Measurements from ENCODE around the gene SLC6A8.

DNA sequence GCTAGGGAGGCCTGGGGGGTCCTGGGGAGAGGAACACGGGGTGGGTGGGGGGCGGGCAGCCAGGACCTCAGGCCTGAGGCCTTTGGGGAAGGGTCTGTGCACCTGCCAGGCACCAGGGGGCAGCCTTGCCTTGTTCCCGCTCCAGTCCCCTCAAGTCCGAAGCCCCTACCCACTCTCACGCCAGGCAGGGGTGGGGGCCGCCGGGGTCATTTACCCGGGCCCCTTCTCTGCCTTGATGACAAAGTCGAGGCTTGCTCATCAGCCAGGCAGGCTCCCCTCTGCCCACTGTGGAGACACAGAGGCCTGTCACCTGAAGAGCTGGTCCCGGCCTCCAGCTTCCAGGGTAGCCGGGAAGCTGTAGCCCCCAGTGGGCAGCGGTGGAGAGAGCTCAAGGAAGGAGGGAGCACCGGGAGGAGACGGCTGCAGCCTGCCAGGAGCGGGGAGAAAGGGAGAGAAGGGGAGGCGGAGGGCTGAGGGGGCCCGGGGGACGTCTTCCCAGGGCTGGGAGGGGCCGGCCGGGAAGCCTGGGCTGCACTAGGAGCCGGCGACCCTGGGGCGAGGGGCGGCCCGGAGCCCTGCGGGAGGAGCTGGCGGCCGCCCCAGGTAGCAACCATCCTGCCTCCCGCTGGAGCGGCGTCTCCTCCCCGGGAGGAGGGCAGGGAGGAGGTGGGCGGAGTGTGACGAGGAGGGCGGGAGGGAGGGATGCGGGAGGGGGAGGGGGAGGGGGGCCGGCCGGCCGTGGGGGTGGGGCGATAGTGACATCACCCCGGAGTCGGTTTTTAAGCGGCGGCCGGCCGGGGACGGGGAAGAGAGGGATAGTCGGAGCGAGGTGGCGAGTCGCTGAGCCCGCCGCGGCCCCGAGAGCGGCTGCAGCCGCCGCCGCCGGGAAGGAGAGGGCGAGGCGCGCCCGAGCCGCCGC, at the start of gene SLC6A8:
- TF ChIP-seq, protein P1, sequence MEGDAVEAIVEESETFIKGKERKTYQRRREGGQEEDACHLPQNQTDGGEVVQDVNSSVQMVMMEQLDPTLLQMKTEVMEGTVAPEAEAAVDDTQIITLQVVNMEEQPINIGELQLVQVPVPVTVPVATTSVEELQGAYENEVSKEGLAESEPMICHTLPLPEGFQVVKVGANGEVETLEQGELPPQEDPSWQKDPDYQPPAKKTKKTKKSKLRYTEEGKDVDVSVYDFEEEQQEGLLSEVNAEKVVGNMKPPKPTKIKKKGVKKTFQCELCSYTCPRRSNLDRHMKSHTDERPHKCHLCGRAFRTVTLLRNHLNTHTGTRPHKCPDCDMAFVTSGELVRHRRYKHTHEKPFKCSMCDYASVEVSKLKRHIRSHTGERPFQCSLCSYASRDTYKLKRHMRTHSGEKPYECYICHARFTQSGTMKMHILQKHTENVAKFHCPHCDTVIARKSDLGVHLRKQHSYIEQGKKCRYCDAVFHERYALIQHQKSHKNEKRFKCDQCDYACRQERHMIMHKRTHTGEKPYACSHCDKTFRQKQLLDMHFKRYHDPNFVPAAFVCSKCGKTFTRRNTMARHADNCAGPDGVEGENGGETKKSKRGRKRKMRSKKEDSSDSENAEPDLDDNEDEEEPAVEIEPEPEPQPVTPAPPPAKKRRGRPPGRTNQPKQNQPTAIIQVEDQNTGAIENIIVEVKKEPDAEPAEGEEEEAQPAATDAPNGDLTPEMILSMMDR (IDR thresholded peaks at IDR 0.05), result no peak
- TF ChIP-seq POLR2A (IDR thresholded peaks at IDR 0.05), result no peak
